ENCODE results near the gene FASTK. TPM values are rescaled to one million over a fixed set of nuclear protein-coding genes. Genes with fewer than 3 reads are reported as not detected.

FASTK gene
- total RNA-seq, 1 donor from 2014 or later, result 56.1 TPM

DNA sequence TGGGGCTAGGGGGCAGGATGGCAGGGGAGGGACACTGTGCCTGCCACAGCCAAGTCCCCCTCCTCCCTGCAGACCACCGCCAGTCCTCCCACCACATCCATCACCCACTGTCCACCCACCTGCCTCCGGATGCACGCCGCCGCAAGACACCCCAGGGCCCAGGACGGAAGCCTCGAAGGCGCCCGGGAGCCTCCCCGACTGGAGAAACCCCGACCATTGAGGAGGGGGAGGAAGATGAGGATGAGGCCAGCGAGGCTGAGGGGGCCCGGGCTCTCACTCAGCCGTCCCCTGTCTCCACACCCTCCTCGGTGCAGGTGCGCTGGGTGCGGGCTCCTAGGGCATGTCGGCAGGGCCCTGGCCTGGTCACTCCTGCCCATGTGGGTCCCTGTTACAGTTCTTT is 16.2 kb downstream of the FASTK start:
- Mint-ChIP-seq H3K27me3 (ENCODE audit: low read depth, unreplicated experiment) (no peaks in the 10 kb centered on the region), H3K4me1 (ENCODE audit: low read depth, unreplicated experiment) (peaks cover 19% of the 10 kb centered on the region), H3K27ac (ENCODE audit: unreplicated experiment) (no peak overlapping the region), H3K9me3 (ENCODE audit: unreplicated experiment) (no peaks in the 10 kb centered on the region), H3K36me3 (ENCODE audit: low read depth, unreplicated experiment) (peaks cover 11% of the 10 kb centered on the region), H3K4me3 (ENCODE audit: unreplicated experiment) (no peak overlapping the region)
- no peak overlapping the region for H3K9ac ChIP-seq (ENCODE audit: low read length)
- H3K36me3 ChIP-seq (ENCODE audit: insufficient read depth, low read length), result peaks cover 27% of the 10 kb centered on the region
- H2AFZ ChIP-seq (ENCODE audit: low read depth, low read length), result no peak overlapping the region
- H3K27me3 ChIP-seq (ENCODE audit: insufficient read depth, low read length), result no peaks in the 10 kb centered on the region
- no peak overlapping the region for H3K4me2 ChIP-seq (ENCODE audit: low read length)
- no peaks in the 10 kb centered on the region for H3K9me3 ChIP-seq (ENCODE audit: insufficient read depth, low read depth, low read length)
- H3K4me1 ChIP-seq (ENCODE audit: insufficient read depth, low read length), result peaks cover 35% of the 10 kb centered on the region
- H3K79me2 ChIP-seq (ENCODE audit: insufficient read depth, low read length), result peaks cover 57% of the 10 kb centered on the region
- no peak for DNase-seq (ENCODE audit: low read depth)
- H3K27ac ChIP-seq (ENCODE audit: low read depth, low read length), result no peak overlapping the region
- TF ChIP-seq EZH2 (IDR thresholded peaks at IDR 0.05; ENCODE audit: insufficient read depth, low read length), result no peak
- TF ChIP-seq, protein P1, sequence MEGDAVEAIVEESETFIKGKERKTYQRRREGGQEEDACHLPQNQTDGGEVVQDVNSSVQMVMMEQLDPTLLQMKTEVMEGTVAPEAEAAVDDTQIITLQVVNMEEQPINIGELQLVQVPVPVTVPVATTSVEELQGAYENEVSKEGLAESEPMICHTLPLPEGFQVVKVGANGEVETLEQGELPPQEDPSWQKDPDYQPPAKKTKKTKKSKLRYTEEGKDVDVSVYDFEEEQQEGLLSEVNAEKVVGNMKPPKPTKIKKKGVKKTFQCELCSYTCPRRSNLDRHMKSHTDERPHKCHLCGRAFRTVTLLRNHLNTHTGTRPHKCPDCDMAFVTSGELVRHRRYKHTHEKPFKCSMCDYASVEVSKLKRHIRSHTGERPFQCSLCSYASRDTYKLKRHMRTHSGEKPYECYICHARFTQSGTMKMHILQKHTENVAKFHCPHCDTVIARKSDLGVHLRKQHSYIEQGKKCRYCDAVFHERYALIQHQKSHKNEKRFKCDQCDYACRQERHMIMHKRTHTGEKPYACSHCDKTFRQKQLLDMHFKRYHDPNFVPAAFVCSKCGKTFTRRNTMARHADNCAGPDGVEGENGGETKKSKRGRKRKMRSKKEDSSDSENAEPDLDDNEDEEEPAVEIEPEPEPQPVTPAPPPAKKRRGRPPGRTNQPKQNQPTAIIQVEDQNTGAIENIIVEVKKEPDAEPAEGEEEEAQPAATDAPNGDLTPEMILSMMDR (IDR thresholded peaks at IDR 0.05; ENCODE audit: insufficient read depth, low read depth, low read length), result no peak
- FAIRE-seq, result no peak
- peaks cover 75% of the 10 kb centered on the region for H4K20me1 ChIP-seq (ENCODE audit: insufficient read depth, low read length)
- H3K4me3 ChIP-seq (ENCODE audit: insufficient read depth, low read depth, low read length), result no peak overlapping the region

DNA sequence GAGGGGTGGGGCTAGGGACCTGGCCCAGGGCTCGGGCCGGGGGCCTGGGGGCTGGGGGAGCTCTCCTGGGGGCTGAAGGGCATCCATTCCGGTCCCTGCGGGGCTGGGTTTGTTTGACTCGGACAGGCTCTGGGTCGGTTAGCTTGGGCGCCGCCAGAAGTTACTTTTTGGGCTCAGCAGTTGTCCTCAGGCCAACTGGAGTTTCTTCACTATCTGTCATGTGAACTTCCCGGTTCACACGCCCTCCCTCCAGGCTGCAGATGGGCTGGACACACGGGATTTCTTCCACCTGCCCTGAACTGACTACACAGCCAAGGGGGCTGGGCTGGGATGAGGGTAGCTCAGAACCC is 17.4 kb downstream of the FASTK start:
- H3K27ac Mint-ChIP-seq (ENCODE audit: unreplicated experiment), result peak overlapping the region; percentile 94
- peaks cover 27% of the 10 kb centered on the region for H3K4me1 Mint-ChIP-seq (ENCODE audit: low read depth, unreplicated experiment)
- H3K27me3 Mint-ChIP-seq (ENCODE audit: low read depth, unreplicated experiment), result no peaks in the 10 kb centered on the region
- no peaks in the 10 kb centered on the region for H3K27me3 ChIP-seq (ENCODE audit: insufficient read depth, low read length)
- FAIRE-seq, result no peak
- peaks cover 45% of the 10 kb centered on the region for H3K4me1 ChIP-seq (ENCODE audit: insufficient read depth, low read length)
- no peaks in the 10 kb centered on the region for H3K9me3 Mint-ChIP-seq (ENCODE audit: unreplicated experiment)
- H3K4me3 ChIP-seq (ENCODE audit: insufficient read depth, low read depth, low read length), result peak overlapping the region; percentile 23
- peaks cover 11% of the 10 kb centered on the region for H3K36me3 Mint-ChIP-seq (ENCODE audit: low read depth, unreplicated experiment)
- H3K4me2 ChIP-seq (ENCODE audit: low read length), result peak overlapping the region; percentile 77
- peaks cover 21% of the 10 kb centered on the region for H3K36me3 ChIP-seq (ENCODE audit: insufficient read depth, low read length)
- H3K79me2 ChIP-seq (ENCODE audit: insufficient read depth, low read length), result peaks cover 53% of the 10 kb centered on the region
- peaks cover 68% of the 10 kb centered on the region for H4K20me1 ChIP-seq (ENCODE audit: insufficient read depth, low read length)
- no peak overlapping the region for H2AFZ ChIP-seq (ENCODE audit: low read depth, low read length)
- H3K9me3 ChIP-seq (ENCODE audit: insufficient read depth, low read depth, low read length), result no peaks in the 10 kb centered on the region
- H3K27ac ChIP-seq (ENCODE audit: low read depth, low read length), result peak overlapping the region; percentile 51
- H3K9ac ChIP-seq (ENCODE audit: low read length), result peak overlapping the region; percentile 58
- H3K4me3 Mint-ChIP-seq (ENCODE audit: unreplicated experiment), result peak overlapping the region; percentile 79
- peak; percentile 57 for DNase-seq (ENCODE audit: low read depth)
- TF ChIP-seq, protein P1 (IDR thresholded peaks at IDR 0.05; ENCODE audit: insufficient read depth, low read depth, low read length), result no peak
- no peak for TF ChIP-seq EZH2 (IDR thresholded peaks at IDR 0.05; ENCODE audit: insufficient read depth, low read length)

DNA sequence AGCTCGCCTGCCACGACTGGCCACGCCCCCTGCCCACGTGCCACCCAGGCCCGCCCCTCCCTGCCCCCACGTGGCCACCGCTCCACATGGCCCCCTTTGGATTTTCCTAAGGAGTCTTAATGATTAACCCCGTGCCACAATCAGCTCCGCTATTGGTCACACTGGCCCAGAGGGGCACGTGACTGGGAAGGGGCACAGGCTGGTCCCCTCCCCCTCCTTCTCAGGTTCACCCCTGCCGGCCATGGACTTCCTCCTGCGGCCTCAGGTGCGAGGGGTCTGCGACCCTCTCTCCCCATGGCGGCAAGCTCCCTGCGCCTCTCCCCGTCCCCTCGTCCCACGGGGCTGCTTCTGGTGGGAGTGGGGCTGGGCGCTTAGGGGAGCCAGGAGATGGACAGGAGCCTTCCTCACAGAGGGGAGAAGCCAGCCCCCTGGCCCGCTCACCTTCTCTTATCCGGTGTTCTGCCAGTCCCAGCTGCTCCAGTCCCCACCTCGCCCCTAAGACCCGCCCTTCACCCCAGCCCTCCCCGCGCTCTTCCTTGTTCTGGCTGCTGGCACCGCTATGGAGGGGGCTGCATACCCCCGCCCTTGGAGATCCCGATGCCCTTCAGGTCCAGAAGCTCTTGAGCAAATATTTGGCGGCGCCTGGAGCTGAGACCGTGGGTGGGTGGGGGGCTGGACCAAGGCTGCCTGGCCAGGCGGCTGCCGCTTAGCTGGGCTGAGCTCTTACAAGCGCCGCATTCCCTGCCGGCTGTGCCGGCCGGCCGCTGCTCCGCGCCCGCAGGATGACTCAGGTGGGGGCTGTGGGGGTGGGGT is 18.0 kb downstream of the FASTK start:
- Mint-ChIP-seq H3K9me3 (ENCODE audit: unreplicated experiment) (no peaks in the 10 kb centered on the region), H3K4me3 (ENCODE audit: unreplicated experiment) (peak overlapping the region; percentile 74), H3K27me3 (ENCODE audit: low read depth, unreplicated experiment) (no peaks in the 10 kb centered on the region), H3K36me3 (ENCODE audit: low read depth, unreplicated experiment) (peaks cover 8% of the 10 kb centered on the region), H3K27ac (ENCODE audit: unreplicated experiment) (no peak overlapping the region), H3K4me1 (ENCODE audit: low read depth, unreplicated experiment) (peaks cover 23% of the 10 kb centered on the region)
- H4K20me1 ChIP-seq (ENCODE audit: insufficient read depth, low read length), result peaks cover 62% of the 10 kb centered on the region
- DNase-seq (ENCODE audit: low read depth) (peak; percentile 75), FAIRE-seq (no peak)
- H3K27me3 ChIP-seq (ENCODE audit: insufficient read depth, low read length), result no peaks in the 10 kb centered on the region
- peaks cover 53% of the 10 kb centered on the region for H3K79me2 ChIP-seq (ENCODE audit: insufficient read depth, low read length)
- TF ChIP-seq EZH2 (IDR thresholded peaks at IDR 0.05; ENCODE audit: insufficient read depth, low read length), result no peak
- TF ChIP-seq, protein P1 (IDR thresholded peaks at IDR 0.05; ENCODE audit: insufficient read depth, low read depth, low read length), result no peak
- peak overlapping the region; percentile 67 for H3K9ac ChIP-seq (ENCODE audit: low read length)
- peak overlapping the region; percentile 93 for H3K27ac ChIP-seq (ENCODE audit: low read depth, low read length)
- peaks cover 18% of the 10 kb centered on the region for H3K36me3 ChIP-seq (ENCODE audit: insufficient read depth, low read length)
- H3K4me2 ChIP-seq (ENCODE audit: low read length), result peak overlapping the region; percentile 91
- no peaks in the 10 kb centered on the region for H3K9me3 ChIP-seq (ENCODE audit: insufficient read depth, low read depth, low read length)
- H3K4me1 ChIP-seq (ENCODE audit: insufficient read depth, low read length), result peaks cover 48% of the 10 kb centered on the region
- no peak overlapping the region for H2AFZ ChIP-seq (ENCODE audit: low read depth, low read length)
- peak overlapping the region; percentile 18 for H3K4me3 ChIP-seq (ENCODE audit: insufficient read depth, low read depth, low read length)

All from astrocyte (in vitro differentiated cells and primary cell).